NCI-H526 (cell line): ENCODE results near the gene PRR12.

Source experiments
- DNase-seq, 2 experiments: peaks; one replicate each; lab custom pipeline; 2025; lab: John Stamatoyannopoulos, UW

PRR12 gene

DNA sequence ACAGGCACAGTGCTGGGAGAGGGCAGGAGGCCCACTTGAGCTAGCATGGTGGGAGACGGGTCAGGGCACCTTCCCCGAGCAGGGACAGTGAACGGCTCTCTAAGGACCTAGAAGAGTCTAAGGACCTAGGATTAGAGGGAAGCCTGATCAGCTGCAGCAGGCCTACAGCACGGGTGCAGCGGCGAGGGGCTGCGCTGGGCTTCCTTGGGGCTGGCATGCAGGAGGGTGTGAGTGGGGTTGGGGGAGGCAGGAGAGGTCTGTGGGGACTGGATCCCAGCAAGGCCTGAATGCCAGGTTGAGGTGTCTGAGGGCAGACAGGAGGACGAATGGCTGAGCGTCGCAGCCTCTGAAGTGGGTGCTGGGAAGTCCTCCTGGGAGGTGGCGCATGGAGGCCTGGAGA is 54.6 kb downstream of the PRR12 start:
- DNase-seq, result no peak

DNA sequence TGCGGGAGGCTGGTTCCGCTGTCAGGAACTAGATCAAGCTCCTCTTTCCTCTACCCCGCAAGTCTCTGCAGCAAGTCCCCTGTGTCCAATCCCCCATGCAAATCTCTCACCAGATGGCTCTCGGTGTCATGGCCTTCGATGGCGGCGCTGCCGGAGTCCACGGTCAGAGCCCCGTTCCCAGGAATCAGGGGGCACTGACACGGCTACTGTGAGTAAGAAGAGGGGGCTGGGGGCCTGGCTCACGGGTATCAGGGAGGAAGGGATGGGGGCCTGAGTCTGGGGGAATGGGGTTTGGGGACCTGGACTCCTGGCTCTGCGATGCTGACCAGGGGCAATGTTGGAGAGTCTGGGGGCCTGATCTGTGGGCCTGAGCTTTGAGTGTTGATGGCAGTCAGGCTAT is 55.0 kb downstream of the PRR12 start:
- no peak for DNase-seq

DNA sequence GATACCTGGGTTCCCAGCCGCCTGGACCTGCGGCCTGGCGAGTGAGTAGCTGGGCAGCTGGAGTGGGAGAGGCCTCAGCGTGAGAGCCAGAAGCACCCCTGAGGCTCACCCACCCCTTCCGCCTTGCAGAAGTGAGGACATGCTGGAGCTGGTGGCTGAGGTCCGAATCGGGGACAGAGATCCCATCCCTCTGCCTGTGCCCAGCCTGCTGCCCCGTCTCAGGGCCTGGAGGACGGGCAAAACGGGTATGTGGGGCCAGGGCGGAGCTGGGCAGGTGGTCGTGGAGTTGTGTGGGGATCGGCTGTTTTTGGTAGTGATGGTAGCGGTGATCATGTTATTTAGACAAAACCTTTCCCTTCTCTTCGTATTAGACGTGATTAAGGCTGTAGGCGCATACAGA is 55.6 kb downstream of the PRR12 start:
- DNase-seq, result no peak

DNA sequence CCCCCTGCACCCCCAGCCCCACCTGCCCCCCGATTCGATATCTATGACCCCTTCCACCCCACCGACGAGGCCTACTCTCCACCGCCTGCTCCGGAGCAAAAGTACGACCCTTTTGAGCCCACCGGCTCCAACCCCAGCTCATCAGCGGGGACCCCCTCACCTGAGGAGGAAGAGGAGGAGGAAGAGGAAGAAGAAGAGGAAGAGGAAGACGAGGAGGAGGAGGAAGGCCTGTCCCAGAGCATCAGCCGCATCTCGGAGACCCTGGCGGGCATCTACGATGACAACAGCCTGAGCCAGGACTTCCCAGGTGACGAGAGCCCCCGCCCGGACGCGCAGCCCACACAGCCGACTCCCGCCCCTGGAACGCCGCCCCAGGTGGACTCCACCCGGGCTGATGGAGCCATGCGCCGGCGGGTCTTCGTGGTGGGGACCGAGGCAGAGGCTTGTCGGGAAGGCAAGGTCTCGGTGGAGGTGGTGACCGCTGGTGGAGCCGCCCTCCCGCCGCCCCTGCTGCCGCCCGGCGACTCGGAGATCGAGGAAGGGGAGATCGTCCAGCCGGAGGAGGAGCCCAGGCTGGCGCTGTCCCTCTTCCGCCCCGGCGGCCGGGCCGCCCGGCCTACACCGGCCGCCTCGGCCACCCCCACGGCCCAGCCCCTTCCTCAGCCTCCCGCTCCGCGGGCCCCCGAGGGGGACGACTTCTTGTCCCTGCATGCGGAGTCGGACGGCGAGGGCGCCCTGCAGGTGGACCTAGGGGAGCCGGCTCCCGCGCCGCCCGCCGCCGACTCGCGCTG is 60.2 kb downstream of the PRR12 start:
- no peak for DNase-seq

DNA sequence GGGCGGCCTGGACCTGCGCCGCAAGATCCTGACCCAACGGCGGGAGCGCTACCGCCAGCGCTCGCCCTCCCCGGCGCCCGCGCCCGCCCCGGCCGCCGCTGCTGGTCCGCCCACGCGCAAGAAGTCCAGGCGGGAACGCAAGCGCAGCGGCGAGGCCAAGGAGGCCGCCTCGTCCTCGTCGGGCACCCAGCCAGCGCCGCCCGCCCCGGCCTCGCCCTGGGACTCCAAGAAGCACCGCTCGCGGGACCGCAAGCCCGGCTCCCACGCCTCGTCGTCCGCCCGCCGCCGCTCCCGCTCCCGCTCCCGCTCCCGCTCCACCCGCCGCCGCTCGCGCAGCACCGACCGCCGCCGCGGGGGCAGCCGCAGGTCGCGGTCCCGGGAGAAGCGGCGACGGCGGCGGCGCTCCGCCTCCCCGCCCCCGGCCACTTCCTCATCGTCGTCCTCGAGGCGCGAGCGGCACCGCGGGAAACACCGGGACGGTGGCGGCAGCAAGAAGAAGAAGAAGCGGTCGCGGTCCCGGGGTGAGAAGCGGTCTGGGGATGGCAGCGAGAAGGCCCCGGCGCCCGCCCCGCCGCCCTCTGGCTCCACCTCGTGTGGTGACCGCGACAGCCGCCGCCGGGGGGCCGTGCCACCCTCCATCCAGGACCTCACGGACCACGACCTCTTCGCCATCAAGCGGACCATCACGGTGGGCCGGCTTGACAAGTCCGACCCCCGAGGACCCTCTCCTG is 61.0 kb downstream of the PRR12 start:
- no peak for DNase-seq

DNA sequence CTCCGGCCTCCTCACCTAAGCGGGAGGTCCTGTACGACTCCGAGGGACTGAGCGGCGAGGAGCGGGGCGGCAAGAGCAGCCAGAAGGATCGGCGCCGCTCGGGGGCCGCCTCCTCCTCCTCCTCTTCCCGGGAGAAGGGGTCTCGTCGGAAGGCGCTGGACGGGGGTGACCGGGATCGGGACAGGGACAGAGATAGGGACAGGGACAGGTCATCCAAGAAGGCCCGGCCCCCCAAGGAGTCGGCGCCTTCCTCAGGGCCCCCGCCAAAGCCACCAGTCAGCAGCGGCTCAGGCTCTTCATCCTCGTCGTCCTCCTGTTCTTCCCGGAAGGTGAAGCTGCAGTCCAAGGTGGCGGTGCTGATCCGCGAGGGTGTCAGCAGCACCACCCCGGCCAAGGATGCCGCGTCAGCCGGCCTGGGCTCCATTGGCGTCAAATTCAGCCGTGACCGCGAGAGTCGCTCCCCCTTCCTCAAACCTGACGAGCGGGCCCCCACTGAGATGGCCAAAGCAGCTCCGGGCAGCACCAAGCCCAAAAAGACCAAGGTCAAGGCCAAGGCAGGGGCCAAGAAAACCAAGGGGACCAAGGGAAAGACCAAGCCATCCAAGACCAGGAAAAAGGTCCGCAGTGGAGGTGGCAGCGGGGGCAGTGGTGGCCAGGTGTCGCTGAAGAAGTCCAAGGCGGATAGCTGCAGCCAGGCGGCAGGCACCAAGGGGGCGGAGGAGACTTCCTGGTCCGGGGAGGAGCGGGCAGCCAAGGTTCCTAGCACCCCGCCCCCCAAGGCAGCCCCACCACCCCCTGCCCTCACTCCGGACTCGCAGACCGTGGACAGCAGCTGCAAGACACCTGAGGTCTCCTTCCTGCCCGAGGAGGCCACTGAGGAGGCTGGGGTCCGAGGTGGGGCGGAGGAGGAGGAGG is 61.8 kb downstream of the PRR12 start:
- no peak for DNase-seq

DNA sequence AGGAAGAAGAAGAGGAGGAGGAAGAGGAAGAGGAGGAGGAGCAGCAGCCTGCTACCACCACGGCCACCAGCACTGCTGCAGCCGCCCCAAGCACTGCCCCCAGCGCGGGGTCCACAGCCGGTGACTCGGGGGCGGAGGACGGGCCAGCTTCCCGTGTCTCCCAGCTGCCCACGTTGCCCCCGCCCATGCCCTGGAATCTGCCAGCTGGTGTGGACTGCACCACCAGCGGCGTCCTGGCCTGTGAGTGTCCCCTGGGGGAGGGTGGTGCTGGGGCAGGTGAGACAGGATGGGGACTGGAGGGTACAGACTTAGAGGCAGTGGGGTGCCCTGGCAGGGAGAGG is 62.5 kb downstream of the PRR12 start:
- DNase-seq, result no peak

DNA sequence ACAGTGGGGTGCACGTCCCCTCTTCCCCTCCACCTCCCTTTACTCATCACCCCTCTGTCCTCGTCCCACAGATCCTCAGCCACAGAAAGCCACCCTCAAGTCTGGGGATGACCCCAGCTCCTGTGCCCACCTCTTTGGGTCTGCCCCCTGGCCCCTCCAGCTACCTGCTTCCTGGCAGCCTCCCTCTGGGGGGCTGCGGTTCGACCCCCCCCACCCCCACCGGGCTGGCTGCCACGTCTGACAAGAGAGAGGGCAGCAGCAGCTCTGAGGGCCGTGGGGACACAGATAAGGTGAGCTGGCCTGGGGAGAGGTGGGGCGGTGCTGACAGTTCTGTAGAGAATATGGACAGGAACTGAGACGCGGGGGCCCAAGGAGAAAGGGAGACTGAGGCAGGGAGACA is 63.6 kb downstream of the PRR12 start:
- no peak for DNase-seq

DNA sequence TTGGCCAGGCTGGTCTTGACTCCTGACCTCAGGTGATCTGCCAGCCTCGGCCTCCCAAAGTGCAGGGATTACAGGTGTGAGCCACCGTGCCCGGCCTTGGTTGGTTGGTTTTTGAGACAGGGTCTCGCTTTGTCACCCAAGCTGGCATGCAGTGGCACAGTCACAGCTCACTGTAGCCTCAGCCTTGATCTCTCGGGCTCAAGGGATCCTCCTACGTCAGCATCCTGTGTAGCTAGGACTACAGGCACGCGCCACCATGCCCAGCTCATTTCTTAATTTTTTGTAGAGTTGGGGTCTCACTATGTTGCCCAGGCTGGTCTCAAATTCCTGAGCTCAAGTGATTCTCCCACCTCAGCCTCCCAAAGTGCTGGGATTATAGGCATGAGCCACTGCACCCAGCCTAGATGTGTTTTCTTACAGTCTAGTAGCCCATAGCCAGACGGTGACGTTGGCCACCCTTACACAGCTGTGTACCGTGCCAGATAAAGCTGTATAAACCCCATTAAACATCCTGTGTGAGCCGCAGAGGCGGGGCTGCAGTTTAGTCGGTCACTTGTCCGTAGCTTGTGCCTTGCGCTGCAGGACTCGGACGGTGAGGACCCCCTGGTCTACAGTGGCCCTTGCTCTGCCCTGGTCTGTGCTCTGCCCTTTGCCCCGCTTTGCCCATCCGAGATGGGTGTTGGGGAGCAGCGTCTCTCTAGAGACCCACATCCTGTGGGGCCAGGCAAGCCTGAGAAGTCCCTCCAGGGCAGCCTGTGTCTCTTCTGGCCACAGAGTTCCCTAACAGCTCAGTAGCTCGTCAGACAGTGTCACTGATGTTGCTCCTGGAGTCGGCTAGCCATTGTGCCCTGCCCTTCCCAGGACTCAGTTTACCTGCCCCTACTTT is 64.8 kb downstream of the PRR12 start:
- no peak for DNase-seq

DNA sequence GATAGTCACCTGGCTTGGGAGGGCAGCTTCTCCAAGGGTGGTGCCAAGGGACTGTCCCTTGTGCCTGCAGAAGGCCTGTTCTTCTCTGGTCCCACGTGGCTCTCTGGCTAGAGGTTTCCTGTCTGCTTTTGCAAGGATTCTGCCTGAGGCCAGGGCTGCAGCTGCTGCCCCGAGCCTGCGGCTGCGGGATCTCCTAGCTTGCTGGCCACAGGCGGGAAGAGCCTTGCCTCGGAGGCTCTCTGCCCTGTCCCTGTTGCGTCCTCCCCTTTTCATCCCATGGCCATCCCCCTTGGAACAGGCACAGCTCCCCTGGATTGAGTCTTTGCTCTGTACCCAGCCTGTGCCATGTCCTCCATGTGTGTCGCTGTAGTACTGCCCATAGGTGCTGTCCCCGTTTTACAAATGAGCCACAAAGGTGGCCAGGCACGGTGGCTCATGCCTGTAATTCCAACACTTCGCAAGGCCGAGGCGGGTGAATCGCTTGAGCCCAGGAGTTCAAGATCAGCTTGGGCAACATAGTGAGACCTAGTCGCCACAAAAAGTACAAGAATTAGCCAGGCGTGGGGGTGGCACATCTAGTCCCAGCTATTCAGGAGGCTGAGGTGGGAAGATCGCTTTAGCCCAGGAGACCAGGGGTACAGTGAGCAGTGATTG is 65.6 kb downstream of the PRR12 start:
- DNase-seq, result no peak

DNA sequence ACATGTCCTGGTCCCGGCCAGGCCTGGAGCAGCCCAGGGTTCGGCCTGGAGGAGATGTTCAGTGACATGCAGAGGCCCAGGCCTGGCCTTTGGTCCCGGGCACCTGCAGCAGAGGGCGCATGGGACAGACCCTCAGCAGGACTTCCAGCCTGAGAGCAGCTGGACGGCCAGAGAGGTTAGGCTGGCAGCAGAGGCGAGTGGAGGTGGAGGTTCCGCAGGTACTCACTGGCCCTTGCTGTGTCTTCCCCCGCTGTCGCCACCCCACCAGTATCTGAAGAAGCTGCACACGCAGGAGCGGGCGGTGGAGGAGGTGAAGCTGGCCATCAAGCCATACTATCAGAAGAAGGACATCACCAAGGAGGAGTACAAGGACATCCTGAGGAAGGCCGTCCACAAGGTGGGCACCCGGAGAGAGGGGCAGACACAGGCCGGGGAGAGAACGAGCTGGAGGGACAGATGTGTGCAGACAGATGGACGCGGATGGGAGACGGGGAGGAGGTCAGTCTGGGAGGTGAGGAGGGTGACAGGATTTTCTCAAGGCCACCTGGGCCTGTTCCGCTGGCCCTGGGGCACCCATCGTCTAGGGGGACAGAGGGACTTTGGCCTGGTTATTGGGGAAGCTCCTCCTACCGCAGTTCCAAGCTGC is 66.6 kb downstream of the PRR12 start:
- no peak for DNase-seq

DNA sequence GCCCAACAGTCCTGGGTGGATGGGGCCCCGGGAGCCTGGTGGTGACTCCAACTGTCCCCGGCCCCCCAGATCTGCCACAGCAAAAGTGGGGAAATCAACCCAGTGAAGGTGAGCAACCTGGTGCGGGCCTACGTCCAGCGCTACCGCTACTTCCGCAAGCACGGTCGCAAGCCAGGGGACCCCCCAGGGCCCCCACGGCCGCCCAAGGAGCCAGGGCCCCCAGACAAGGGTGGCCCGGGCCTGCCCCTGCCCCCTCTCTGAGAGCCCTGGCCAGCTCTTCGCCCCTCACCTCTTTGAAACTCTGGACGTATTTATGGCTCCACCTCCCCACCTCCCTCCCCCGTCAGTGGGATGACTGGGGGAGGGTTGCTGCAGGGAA is 67.1 kb downstream of the PRR12 start:
- no peak for DNase-seq

DNA sequence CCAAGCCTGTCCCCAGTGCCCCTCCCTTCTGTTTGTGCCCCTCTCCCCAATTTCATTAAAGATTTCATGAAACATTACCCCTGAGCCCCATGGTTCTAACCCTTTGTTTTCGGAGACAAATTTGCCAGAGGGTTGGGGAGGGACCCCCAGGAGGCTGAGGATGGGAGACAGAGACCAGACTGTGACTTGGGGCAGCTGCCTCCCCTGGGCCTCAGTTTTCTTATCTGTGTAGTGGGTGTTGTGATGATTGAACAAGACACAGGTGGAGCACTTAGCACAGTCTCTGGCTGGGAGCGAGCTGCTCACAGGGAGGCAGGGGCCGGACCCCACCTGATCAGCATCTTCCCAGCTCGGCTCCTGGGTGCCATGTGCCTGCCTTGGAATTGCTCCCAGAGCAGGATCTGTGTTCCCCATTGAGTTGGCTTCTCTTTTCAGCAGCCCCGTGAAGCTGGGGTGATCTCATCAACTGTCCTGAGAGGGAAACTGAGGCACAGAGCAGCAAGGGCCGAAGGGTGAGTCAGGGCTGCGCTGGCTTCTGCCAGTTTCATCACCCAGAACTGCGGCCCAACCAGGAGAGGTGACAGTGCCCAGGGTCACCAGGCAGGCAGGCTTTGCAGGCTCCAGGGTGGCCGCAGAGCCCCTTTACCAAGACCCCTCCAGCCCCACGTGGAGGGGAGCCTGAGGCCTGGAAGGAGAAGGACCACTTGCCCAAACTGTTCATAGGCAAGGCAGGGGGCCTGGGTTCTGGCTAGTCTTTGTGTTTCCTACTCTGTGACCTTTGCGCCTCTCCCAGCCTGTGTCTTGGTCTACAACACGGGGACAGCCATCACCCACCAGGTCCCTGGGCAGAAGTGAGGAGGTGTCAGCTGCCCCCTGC is 67.8 kb downstream of the PRR12 start:
- no peak for DNase-seq

DNA sequence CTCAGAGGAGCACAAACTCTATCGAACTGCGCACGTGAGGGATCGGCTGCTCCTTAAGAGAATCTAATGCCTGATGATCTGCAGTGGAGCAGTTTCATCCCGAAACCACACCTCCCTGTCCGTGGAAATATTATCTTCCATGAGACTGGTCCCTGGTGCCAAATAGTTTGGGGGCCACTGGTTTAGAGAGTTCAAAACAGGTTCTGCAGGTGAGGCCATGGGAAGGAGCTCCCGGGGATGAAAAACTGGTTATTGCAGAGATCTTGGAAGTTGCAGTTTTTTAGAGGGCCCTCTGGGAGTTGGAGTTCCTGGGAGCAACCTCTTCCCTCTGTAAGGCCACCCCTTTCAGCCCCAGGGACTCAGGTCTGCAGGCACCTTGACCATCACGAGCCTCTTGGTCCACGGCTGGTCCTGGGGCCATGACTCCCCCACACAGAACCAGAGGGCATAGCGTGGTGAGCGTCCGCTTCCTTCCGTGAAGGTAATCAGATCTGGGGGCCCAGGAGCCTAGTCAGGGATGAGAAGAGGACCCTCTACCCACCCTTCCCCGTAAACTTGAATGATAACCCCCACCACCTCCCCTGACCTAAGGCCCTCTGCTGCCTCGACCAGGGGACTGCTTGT is 69.5 kb downstream of the PRR12 start:
- DNase-seq, result no peak

DNA sequence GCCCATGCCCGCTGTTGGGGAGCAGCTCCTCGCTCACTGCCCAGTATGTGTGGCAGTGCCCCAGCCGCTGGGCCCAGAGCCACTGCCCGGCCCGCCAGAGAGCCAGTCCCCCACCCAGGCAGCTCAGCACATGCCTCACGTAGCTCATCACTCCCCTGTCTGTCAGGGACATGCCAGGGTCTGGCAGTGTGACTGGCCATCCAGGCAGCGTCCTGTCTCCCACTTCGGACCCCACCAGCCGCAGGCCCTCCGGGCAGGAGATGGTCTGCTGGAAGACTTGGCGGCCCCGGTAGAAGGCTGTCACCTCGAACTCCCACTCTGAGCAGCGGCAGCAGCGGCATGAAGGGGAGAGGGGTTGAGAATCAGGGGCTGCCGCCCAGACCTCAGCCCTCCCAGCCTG is 71.0 kb downstream of the PRR12 start:
- DNase-seq, result no peak

DNA sequence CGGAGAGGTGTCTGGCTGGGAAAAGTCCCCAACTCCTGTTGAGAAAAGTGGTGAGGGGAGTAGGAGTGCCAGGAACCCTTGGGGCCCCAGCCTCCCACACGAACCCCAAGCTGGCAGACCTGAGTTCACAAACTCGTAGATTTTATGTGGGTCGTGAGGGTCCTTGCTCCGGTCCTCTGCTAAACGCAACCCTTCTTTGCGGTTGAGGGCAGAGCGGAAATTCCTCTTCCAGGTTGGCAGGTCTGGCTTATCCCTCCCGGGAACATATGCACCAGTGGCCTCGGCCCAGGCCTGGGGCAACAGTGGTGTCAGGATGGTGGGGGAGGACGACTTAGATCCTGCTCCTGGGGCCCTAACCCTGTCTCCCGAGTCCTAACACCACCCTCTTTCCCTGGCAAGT is 72.2 kb downstream of the PRR12 start:
- DNase-seq, result no peak

DNA sequence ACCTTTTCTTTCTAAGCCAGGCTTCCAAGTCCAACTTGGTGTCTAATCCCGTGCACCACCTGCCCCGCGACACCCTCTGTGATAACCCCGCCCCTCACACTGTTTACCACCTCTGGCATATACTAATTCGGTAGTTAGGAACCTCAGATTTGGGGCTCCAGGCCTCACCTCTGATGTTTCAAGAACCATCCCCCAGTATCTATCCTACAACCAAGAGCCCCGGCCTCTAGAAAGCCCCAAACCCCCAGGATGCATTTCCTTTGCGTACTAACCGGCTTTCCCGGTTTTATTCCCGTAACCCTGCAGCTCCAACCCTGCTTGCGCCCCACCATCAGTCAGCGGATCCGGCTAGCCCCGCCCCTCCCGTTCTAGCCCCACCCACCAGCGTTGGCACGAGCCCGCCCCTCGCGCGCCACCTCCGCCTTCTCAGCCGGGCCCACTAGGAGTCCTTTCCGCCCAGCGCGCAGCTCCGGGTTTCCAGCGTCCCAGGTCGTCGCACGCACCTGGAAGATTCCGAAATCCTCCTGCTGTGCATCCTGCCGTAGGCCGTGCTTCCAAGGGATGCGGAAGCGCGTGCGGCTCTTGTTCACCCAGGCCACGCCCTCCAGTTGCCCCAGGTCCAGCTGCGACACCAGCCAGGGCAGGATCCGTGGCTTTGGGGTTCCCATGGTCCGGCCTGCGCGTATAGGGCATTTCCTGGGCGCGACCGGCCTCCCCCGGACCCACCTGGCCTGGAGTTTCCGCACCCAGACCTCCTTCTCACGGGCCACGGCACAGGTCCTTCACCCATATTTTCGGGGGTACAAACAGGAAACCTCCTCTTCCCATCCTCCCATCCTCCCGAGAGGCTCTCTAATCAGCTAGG is 73.4 kb downstream of the PRR12 start:
- peak; percentile 79 to 93 for DNase-seq

DNA sequence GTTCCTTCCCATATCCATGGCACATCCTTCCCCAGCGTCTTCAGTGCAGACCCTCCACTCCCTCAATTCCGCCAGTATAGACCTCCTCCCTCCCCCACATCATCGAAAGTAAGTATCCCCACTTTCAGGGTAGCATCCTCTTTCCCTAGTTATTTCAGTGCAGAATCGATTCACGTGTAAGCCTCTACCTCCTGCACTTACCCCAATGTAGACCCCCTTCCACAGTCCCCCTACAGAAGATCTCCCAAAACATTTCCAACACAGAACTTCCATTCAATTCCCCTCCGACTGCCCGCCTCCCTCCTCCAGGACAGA is 74.0 kb downstream of the PRR12 start:
- DNase-seq, result peak in 1 of 2 experiments; percentile 48
